ENCODE data around the gene GALNT11.

The GALNT11 gene

GRCh38 chr7:152085131-152085530 lies 59.7 kb downstream of the GALNT11 start:
- Histone ChIP-seq H4K8ac (ENCODE audit: low read depth, low read length) (no peak overlapping the region), H2BK5ac (ENCODE audit: low read length) (no peak overlapping the region), H3K4me3 (ENCODE audit: low read length) (no peak overlapping the region), H3K36me3 (ENCODE audit: control insufficient read depth, insufficient read depth, low read length) (no peaks in the 10 kb centered on the region), H3K9ac (ENCODE audit: low read length) (no peak overlapping the region), H3K23ac (ENCODE audit: low read length) (no peak overlapping the region), H3K56ac (ENCODE audit: low read length) (no peak overlapping the region), H2BK15ac (replicated peaks; ENCODE audit: low read depth) (no peak overlapping the region), H3K79me2 (ENCODE audit: control insufficient read depth, insufficient read depth, low read length) (no peaks in the 10 kb centered on the region), H3K27me3 (ENCODE audit: insufficient read depth, low read length, poor library complexity) (no peaks in the 10 kb centered on the region), H3K4ac (ENCODE audit: low read depth, low read length) (no peak overlapping the region), H4K5ac (ENCODE audit: low read length) (no peak overlapping the region), H2AK5ac (ENCODE audit: low read length) (no peak overlapping the region), H3K4me1 (ENCODE audit: control insufficient read depth, low read depth, low read length) (no peaks in the 10 kb centered on the region), H3K27ac (ENCODE audit: low read depth, low read length) (no peak overlapping the region), H3K79me1 (ENCODE audit: low read length) (peaks cover 6% of the 10 kb centered on the region), H3K18ac (ENCODE audit: low read length) (no peak overlapping the region), H3K4me2 (ENCODE audit: low read length) (no peak overlapping the region), H2BK120ac (ENCODE audit: low read depth, low read length) (no peak overlapping the region)
- no peak for DNase-seq
- WGBS (ENCODE audit: extremely low coverage, insufficient coverage, low lambda C conversion rate) = no CpG with 5 or more reads among the region's 3 CpGs

GRCh38 chr7:152086513-152086912 lies 61.0 kb downstream of the GALNT11 start:
- Histone ChIP-seq H3K79me1 (ENCODE audit: low read length) (peaks cover 6% of the 10 kb centered on the region), H3K4me1 (ENCODE audit: control insufficient read depth, low read depth, low read length) (no peaks in the 10 kb centered on the region), H3K56ac (ENCODE audit: low read length) (no peak overlapping the region), H2AK5ac (ENCODE audit: low read length) (no peak overlapping the region), H3K27me3 (ENCODE audit: insufficient read depth, low read length, poor library complexity) (no peaks in the 10 kb centered on the region), H3K4me3 (ENCODE audit: low read length) (no peak overlapping the region), H3K36me3 (ENCODE audit: control insufficient read depth, insufficient read depth, low read length) (no peaks in the 10 kb centered on the region), H4K5ac (ENCODE audit: low read length) (no peak overlapping the region), H4K8ac (ENCODE audit: low read depth, low read length) (no peak overlapping the region), H3K23ac (ENCODE audit: low read length) (no peak overlapping the region), H3K4ac (ENCODE audit: low read depth, low read length) (no peak overlapping the region), H2BK120ac (ENCODE audit: low read depth, low read length) (no peak overlapping the region), H3K4me2 (ENCODE audit: low read length) (no peak overlapping the region), H2BK5ac (ENCODE audit: low read length) (no peak overlapping the region), H3K79me2 (ENCODE audit: control insufficient read depth, insufficient read depth, low read length) (no peaks in the 10 kb centered on the region), H3K27ac (ENCODE audit: low read depth, low read length) (no peak overlapping the region), H3K9ac (ENCODE audit: low read length) (no peak overlapping the region), H3K18ac (ENCODE audit: low read length) (no peak overlapping the region), H2BK15ac (replicated peaks; ENCODE audit: low read depth) (no peak overlapping the region)
- no peak for DNase-seq
- no CpG with 5 or more reads among the region's 1 CpG for WGBS (ENCODE audit: extremely low coverage, insufficient coverage, low lambda C conversion rate)

GRCh38 chr7:152089183-152089582 lies 63.7 kb downstream of the GALNT11 start:
- Histone ChIP-seq H3K4ac (ENCODE audit: low read depth, low read length) (no peak overlapping the region), H3K4me3 (ENCODE audit: low read length) (no peak overlapping the region)
- no CpG with 5 or more reads among the region's 7 CpGs for WGBS (ENCODE audit: extremely low coverage, insufficient coverage, low lambda C conversion rate)

GRCh38 chr7:152090747-152091146 lies 65.3 kb downstream of the GALNT11 start:
- Histone ChIP-seq H3K56ac (ENCODE audit: low read length) (no peak overlapping the region), H3K79me1 (ENCODE audit: low read length) (peaks cover 6% of the 10 kb centered on the region), H3K4me3 (ENCODE audit: low read length) (no peak overlapping the region), H2BK15ac (replicated peaks; ENCODE audit: low read depth) (no peak overlapping the region), H3K4me2 (ENCODE audit: low read length) (no peak overlapping the region), H4K8ac (ENCODE audit: low read depth, low read length) (no peak overlapping the region), H2BK5ac (ENCODE audit: low read length) (no peak overlapping the region), H3K18ac (ENCODE audit: low read length) (no peak overlapping the region), H3K36me3 (ENCODE audit: control insufficient read depth, insufficient read depth, low read length) (no peaks in the 10 kb centered on the region), H3K23ac (ENCODE audit: low read length) (no peak overlapping the region), H4K5ac (ENCODE audit: low read length) (no peak overlapping the region), H3K79me2 (ENCODE audit: control insufficient read depth, insufficient read depth, low read length) (no peaks in the 10 kb centered on the region), H3K4ac (ENCODE audit: low read depth, low read length) (no peak overlapping the region), H3K27me3 (ENCODE audit: insufficient read depth, low read length, poor library complexity) (no peaks in the 10 kb centered on the region), H3K27ac (ENCODE audit: low read depth, low read length) (no peak overlapping the region), H3K4me1 (ENCODE audit: control insufficient read depth, low read depth, low read length) (no peaks in the 10 kb centered on the region), H2BK120ac (ENCODE audit: low read depth, low read length) (no peak overlapping the region), H2AK5ac (ENCODE audit: low read length) (no peak overlapping the region), H3K9ac (ENCODE audit: low read length) (no peak overlapping the region)
- WGBS (ENCODE audit: extremely low coverage, insufficient coverage, low lambda C conversion rate) = no CpG with 5 or more reads among the region's 6 CpGs
- DNase-seq = no peak

More at GRCh38 chr7:152089183-152089582, 63.7 kb downstream of the GALNT11 start:
- Histone ChIP-seq H4K8ac (ENCODE audit: low read depth, low read length) (no peak overlapping the region), H4K5ac (ENCODE audit: low read length) (no peak overlapping the region), H2AK5ac (ENCODE audit: low read length) (no peak overlapping the region), H3K27ac (ENCODE audit: low read depth, low read length) (no peak overlapping the region), H3K4me2 (ENCODE audit: low read length) (no peak overlapping the region), H3K79me2 (ENCODE audit: control insufficient read depth, insufficient read depth, low read length) (no peaks in the 10 kb centered on the region), H3K27me3 (ENCODE audit: insufficient read depth, low read length, poor library complexity) (no peaks in the 10 kb centered on the region), H2BK15ac (replicated peaks; ENCODE audit: low read depth) (no peak overlapping the region), H3K4me1 (ENCODE audit: control insufficient read depth, low read depth, low read length) (no peaks in the 10 kb centered on the region), H2BK120ac (ENCODE audit: low read depth, low read length) (no peak overlapping the region), H2BK5ac (ENCODE audit: low read length) (no peak overlapping the region), H3K9ac (ENCODE audit: low read length) (no peak overlapping the region), H3K36me3 (ENCODE audit: control insufficient read depth, insufficient read depth, low read length) (no peaks in the 10 kb centered on the region), H3K56ac (ENCODE audit: low read length) (no peak overlapping the region), H3K23ac (ENCODE audit: low read length) (no peak overlapping the region), H3K79me1 (ENCODE audit: low read length) (peaks cover 6% of the 10 kb centered on the region), H3K18ac (ENCODE audit: low read length) (no peak overlapping the region)
- DNase-seq = no peak

GRCh38 chr7:152093717-152094116 lies 68.2 kb downstream of the GALNT11 start:
- no peaks in the 10 kb centered on the region for H3K27me3 ChIP-seq (ENCODE audit: insufficient read depth, low read length, poor library complexity)
- no peaks in the 10 kb centered on the region for H3K79me2 ChIP-seq (ENCODE audit: control insufficient read depth, insufficient read depth, low read length)
- no CpG with 5 or more reads among the region's 4 CpGs for WGBS (ENCODE audit: extremely low coverage, insufficient coverage, low lambda C conversion rate)
- no peak overlapping the region for H2BK15ac ChIP-seq (replicated peaks; ENCODE audit: low read depth)
- H4K8ac ChIP-seq (ENCODE audit: low read depth, low read length) = no peak overlapping the region
- no peak overlapping the region for H3K27ac ChIP-seq (ENCODE audit: low read depth, low read length)
- no peak overlapping the region for H2AK5ac ChIP-seq (ENCODE audit: low read length)
- no peak overlapping the region for H3K4me3 ChIP-seq (ENCODE audit: low read length)
- H3K9ac ChIP-seq (ENCODE audit: low read length) = no peak overlapping the region
- no peak overlapping the region for H3K56ac ChIP-seq (ENCODE audit: low read length)
- H3K4ac ChIP-seq (ENCODE audit: low read depth, low read length) = no peak overlapping the region
- no peaks in the 10 kb centered on the region for H3K4me1 ChIP-seq (ENCODE audit: control insufficient read depth, low read depth, low read length)
- no peak overlapping the region for H3K23ac ChIP-seq (ENCODE audit: low read length)
- H2BK5ac ChIP-seq (ENCODE audit: low read length) = no peak overlapping the region
- H3K18ac ChIP-seq (ENCODE audit: low read length) = no peak overlapping the region
- no peak overlapping the region for H3K4me2 ChIP-seq (ENCODE audit: low read length)
- H4K5ac ChIP-seq (ENCODE audit: low read length) = no peak overlapping the region
- no peak overlapping the region for H2BK120ac ChIP-seq (ENCODE audit: low read depth, low read length)
- DNase-seq = no peak
- peaks cover 4% of the 10 kb centered on the region for H3K79me1 ChIP-seq (ENCODE audit: low read length)
- no peaks in the 10 kb centered on the region for H3K36me3 ChIP-seq (ENCODE audit: control insufficient read depth, insufficient read depth, low read length)

- Histone ChIP-seq H2BK5ac (ENCODE audit: low read length) (no peak overlapping the region), H2AK5ac (ENCODE audit: low read length) (no peak overlapping the region), H2BK120ac (ENCODE audit: low read depth, low read length) (no peak overlapping the region), H3K23ac (ENCODE audit: low read length) (no peak overlapping the region), H3K79me2 (ENCODE audit: control insufficient read depth, insufficient read depth, low read length) (no peaks in the 10 kb centered on the region), H3K27ac (ENCODE audit: low read depth, low read length) (no peak overlapping the region), H3K4me2 (ENCODE audit: low read length) (no peak overlapping the region), H3K4me1 (ENCODE audit: control insufficient read depth, low read depth, low read length) (no peaks in the 10 kb centered on the region), H3K56ac (ENCODE audit: low read length) (no peak overlapping the region), H3K4me3 (ENCODE audit: low read length) (no peak overlapping the region), H3K27me3 (ENCODE audit: insufficient read depth, low read length, poor library complexity) (no peaks in the 10 kb centered on the region), H3K4ac (ENCODE audit: low read depth, low read length) (no peak overlapping the region), H3K18ac (ENCODE audit: low read length) (no peak overlapping the region), H4K5ac (ENCODE audit: low read length) (no peak overlapping the region), H3K36me3 (ENCODE audit: control insufficient read depth, insufficient read depth, low read length) (no peaks in the 10 kb centered on the region), H2BK15ac (replicated peaks; ENCODE audit: low read depth) (no peak overlapping the region), H4K8ac (ENCODE audit: low read depth, low read length) (no peak overlapping the region), H3K79me1 (ENCODE audit: low read length) (no peaks in the 10 kb centered on the region), H3K9ac (ENCODE audit: low read length) (no peak overlapping the region)
- DNase-seq = no peak
- WGBS (ENCODE audit: extremely low coverage, insufficient coverage, low lambda C conversion rate) = no CpG with 5 or more reads among the region's 1 CpG
Measured at GRCh38 chr7:152095771-152096170, 70.3 kb downstream of the GALNT11 start.

Data from mesendoderm (in vitro differentiated cells).